Right ventricle myocardium superior (tissue), 1 donor: ENCODE data around the gene GJA8. TPM values are rescaled to one million over a fixed set of nuclear protein-coding genes. Genes with fewer than 3 reads are reported as not detected.
"Not testable (repeated sequence)": the region's sequence is repeated elsewhere in the genome, so short reads cannot be mapped to it uniquely, and the experiment has no call there.

Experiments used
- ATAC-seq: fragments of 200-7000 bp; cut with Tn5 transposase; one replicate; pipeline ENCODE4 v1.9.1; 2020; ENCODE audit warnings: mild to moderate bottlenecking; ENCODE audit not compliant: poor library complexity
- DNase-seq: peaks from one replicate; pipeline ENCODE4 v3.0.0-alpha.2; 2020
- intact Hi-C: fragments of 100-400 bp; cut with DNase I; formaldehyde crosslinking; loops from one replicate; pipeline ENCODE4 v1.11.2; 2022
- long read RNA-seq: library from polyadenylated mRNA; unstranded; transcript quantifications from one replicate; pipeline ENCODE4 v2.0.0, GENCODE V29; 2021
- total RNA-seq: library from RNA; stranded (reverse); fragmentation: NEBNext Ultra II Directional; extraction: Animal tissue kit (Norgen Biotek cat#: 25700); gene quantifications from one replicate; pipeline ENCODE4 v1.2.1, GENCODE V29; 2021
- donor health status: DM: no; HTN: yes; CAD: no; lungs with severe emphysema.

GJA8 gene
- not detected for total RNA-seq
- long read RNA-seq = 0 reads

- intact Hi-C loops = no loop called here
- DNase-seq = no peak
- no peak for ATAC-seq
Observed at GRCh38 chr1:147902253-147902845, at the start of gene GJA8. Gene GJA8 (plus strand): TSS chr1:147902795. CDS start chr1:147907956, 5,161 bp downstream.

- no peak for DNase-seq
- intact Hi-C loops = no loop called here
- no peak for ATAC-seq
Observed at GRCh38 chr1:147853391-147853790, 49.2 kb upstream of the GJA8 start.

- DNase-seq, intact Hi-C loops, ATAC-seq: not testable (repeated sequence)
Observed at GRCh38 chr1:147854989-147855388, 47.6 kb upstream of the GJA8 start.

- ATAC-seq, intact Hi-C loops, DNase-seq: not testable (repeated sequence)
Observed at GRCh38 chr1:147855996-147856395, 46.6 kb upstream of the GJA8 start.

- DNase-seq, intact Hi-C loops, ATAC-seq: not testable (repeated sequence)
Observed at GRCh38 chr1:147867204-147867603, 35.4 kb upstream of the GJA8 start.

- DNase-seq (no peak), ATAC-seq (no peak)
- intact Hi-C loops = no loop called here
Observed at GRCh38 chr1:147878022-147878421, 24.6 kb upstream of the GJA8 start.

- ATAC-seq (no peak), DNase-seq (no peak)
- intact Hi-C loops = no loop called here
Observed at GRCh38 chr1:147879911-147880310, 22.7 kb upstream of the GJA8 start.

GRCh38 chr1:147882535-147882934 lies 20.1 kb upstream of the GJA8 start:
- intact Hi-C loops = no loop called here
- ATAC-seq (no peak), DNase-seq (no peak)

GRCh38 chr1:147890177-147890790 lies 12.3 kb upstream of the GJA8 start:
- peak; percentile 92 for ATAC-seq
- peak; percentile 84 for DNase-seq
- intact Hi-C loops = loop anchor here (2.0 to 10.0 kb wide), 3 partner anchors 167 to 393 kb away; no protein-coding TSS in a partner anchor

- DNase-seq (no peak), ATAC-seq (no peak)
- intact Hi-C loops = loop anchor here (2.0 to 10.0 kb wide), 3 partner anchors 168 to 394 kb away; no protein-coding TSS in a partner anchor
Observed at GRCh38 chr1:147891088-147891487, 11.5 kb upstream of the GJA8 start.

- intact Hi-C loops = loop anchor here (5.0 to 10.0 kb wide), 2 partner anchors 247 to 395 kb away; no protein-coding TSS in a partner anchor
- DNase-seq (no peak), ATAC-seq (peak; percentile 67)
Observed at GRCh38 chr1:147892216-147892615, 10.4 kb upstream of the GJA8 start.

- no peak for DNase-seq
Observed at GRCh38 chr1:147892731-147893214, 9.8 kb upstream of the GJA8 start.

GRCh38 chr1:147895123-147895522 lies 7.5 kb upstream of the GJA8 start:
- intact Hi-C loops = loop anchor here (10.0 kb wide), 1 partner anchor 250 kb away; no protein-coding TSS in a partner anchor
- ATAC-seq (no peak), DNase-seq (no peak)

More at GRCh38 chr1:147892731-147893214, 9.8 kb upstream of the GJA8 start:
- intact Hi-C loops = loop anchor here (5.0 to 10.0 kb wide), 2 partner anchors 248 to 395 kb away; no protein-coding TSS in a partner anchor
- ATAC-seq = peak; percentile 69

GRCh38 chr1:147897029-147897752 lies 5.4 kb upstream of the GJA8 start:
- intact Hi-C loops = loop anchor here (10.0 kb wide), 1 partner anchor 252 kb away; no protein-coding TSS in a partner anchor
- peak; percentile 42 for ATAC-seq
- DNase-seq = no peak

GRCh38 chr1:147897789-147898188 lies 4.8 kb upstream of the GJA8 start:
- ATAC-seq = no peak
- no peak for DNase-seq
- intact Hi-C loops = loop anchor here (10.0 kb wide), 1 partner anchor 253 kb away; no protein-coding TSS in a partner anchor

- DNase-seq = no peak
- ATAC-seq = no peak
- intact Hi-C loops = no loop called here
Observed at GRCh38 chr1:147904726-147905125, 2.1 kb downstream of the GJA8 start.

GRCh38 chr1:147907786-147908509 lies 5.4 kb downstream of the GJA8 start:
- intact Hi-C loops = no loop called here
- ATAC-seq = no peak

GRCh38 chr1:147912553-147912952 lies 10.0 kb downstream of the GJA8 start:
- intact Hi-C loops = no loop called here
- ATAC-seq (no peak), DNase-seq (no peak)

More at GRCh38 chr1:147907786-147908509, 5.4 kb downstream of the GJA8 start:
- DNase-seq = no peak
